Adrenal gland (tissue), 12 donors: ENCODE data around the gene SNAPIN. TPM values are rescaled to one million over a fixed set of nuclear protein-coding genes. Genes with fewer than 3 reads are reported as not detected.

Source experiments
- DNase-seq, 7 donors: peaks; one replicate each; pipeline ENCODE4 v3.0.0-alpha.2; 2019 to 2020
- H3K27ac ChIP-seq, 5 donors: fragments of 200-600 bp; sonication (generic) in 4 of 5; 1 replicate in 3 of 5; 2 replicates in 2 of 5; pipeline versions ENCODE4 v1.5.1 to v1.8.0; 2016 to 2020; ENCODE audit warnings: mild to moderate bottlenecking in 1 of 5
- H3K27me3 ChIP-seq: fragments of 200-600 bp; 2 replicates; pipeline ENCODE4 v1.8.0; 2021
- H3K36me3 ChIP-seq, 2 donors: fragments of 200-600 bp; replicated peaks in 1 of 2; 1 replicate in 1 of 2; 2 replicates in 1 of 2; pipeline versions ENCODE4 v1.5.1 to v1.8.0; 2018 to 2022
- H3K4me1 ChIP-seq, 2 donors: fragments of 200-600 bp; replicated peaks in 1 of 2; 1 replicate in 1 of 2; 2 replicates in 1 of 2; pipeline versions ENCODE4 v1.5.1 to v1.8.0; 2018 to 2021
- H3K4me3 ChIP-seq, 4 donors: fragments of 200-600 bp; sonication (generic) in 3 of 4; one replicate each; pipeline ENCODE4 v1.5.1; 2016 to 2018
- H3K9me3 ChIP-seq, 3 donors: fragments of 200-600 bp; sonication (generic) in 1 of 3; replicated peaks in 1 of 3; 1 replicate in 2 of 3; 2 replicates in 1 of 3; pipeline versions ENCODE4 v1.5.1 to v1.8.0; 2016 to 2021
- POLR2A ChIP-seq, 2 donors: fragments of 450-650 bp; IDR thresholded peaks; one replicate each; pipeline ENCODE4 v1.6.1; 2017; ENCODE audit warnings: antibody characterized with exemption in 2 of 2, mild to moderate bottlenecking in 2 of 2, moderate library complexity in 1 of 2
- WGBS, 4 donors: extraction: QIAGEN DNeasy Blood & Tissue Kit in 2 of 4; methylation state at CpG; one replicate each; pipeline versions ENCODE4 v1.1.5 to v1.1.7; 2013 to 2017; 5-methylcytosine and 5-hydroxymethylcytosine counted together
- intact Hi-C, 2 donors: fragments of 100-400 bp; cut with DNase I; formaldehyde crosslinking; loops; one replicate each; pipeline versions ENCODE4 v1.14.1 to v1.15.0; 2022 to 2023
- polyA plus RNA-seq, 3 donors: library from polyadenylated mRNA; stranded (reverse); fragments of 200-250 nt in 2 of 3; fragments of 350-450 nt in 1 of 3; fragmentation: Illumina TruSeq in 1 of 3; extraction: RNeasy Lipid Tissue Mini Kit (QIAGEN cat#74804) in 1 of 3; gene quantifications; one replicate each; pipeline ENCODE4 v1.2.3, GENCODE V29; 2013 to 2014
- total RNA-seq, 9 donors: library from RNA; depleted of rRNA in 4 of 9; stranded (reverse); fragments of >200 nt in 4 of 9; fragments of 120-200 nt in 1 of 9; fragmentation: NEBNext Ultra II Directional in 1 of 9; extraction: Animal tissue kit (Norgen Biotek cat#: 25700) in 1 of 9; gene quantifications; one replicate each; pipeline versions ENCODE4 v1.1.0 to v1.2.4, GENCODE V29; 2013 to 2023
- TF ChIP-seq, protein P1 (sequence below), 6 experiments: fragments of 450-650 bp in 4 of 6; fragments of 200-600 bp in 2 of 6; sonication (generic) in 1 of 6; IDR thresholded peaks; 1 replicate in 5 of 6; 2 replicates in 1 of 6; pipeline versions ENCODE4 v1.5.1 to v1.8.0; 2016 to 2021; ENCODE audit warnings: antibody characterized with exemption in 6 of 6, mild to moderate bottlenecking in 2 of 6, moderate library complexity in 1 of 6
- donor health status: healthy with polysubstance abuse.
- donor health status: Bipolar disorder and iron deficiency.
- donor health status: DM: yes; HTN: yes; CAD: no.
- donor health status: DM: no; HTN: no; CAD: no.
- donor health status: DM: no; HTN: no; CAD: no.
- donor health status: DM: yes; HTN: yes; CAD: no.

Gene SNAPIN
- total and polyA plus RNA-seq, 12 donors: 37.7 to 176 (median 70.1) TPM

DNA sequence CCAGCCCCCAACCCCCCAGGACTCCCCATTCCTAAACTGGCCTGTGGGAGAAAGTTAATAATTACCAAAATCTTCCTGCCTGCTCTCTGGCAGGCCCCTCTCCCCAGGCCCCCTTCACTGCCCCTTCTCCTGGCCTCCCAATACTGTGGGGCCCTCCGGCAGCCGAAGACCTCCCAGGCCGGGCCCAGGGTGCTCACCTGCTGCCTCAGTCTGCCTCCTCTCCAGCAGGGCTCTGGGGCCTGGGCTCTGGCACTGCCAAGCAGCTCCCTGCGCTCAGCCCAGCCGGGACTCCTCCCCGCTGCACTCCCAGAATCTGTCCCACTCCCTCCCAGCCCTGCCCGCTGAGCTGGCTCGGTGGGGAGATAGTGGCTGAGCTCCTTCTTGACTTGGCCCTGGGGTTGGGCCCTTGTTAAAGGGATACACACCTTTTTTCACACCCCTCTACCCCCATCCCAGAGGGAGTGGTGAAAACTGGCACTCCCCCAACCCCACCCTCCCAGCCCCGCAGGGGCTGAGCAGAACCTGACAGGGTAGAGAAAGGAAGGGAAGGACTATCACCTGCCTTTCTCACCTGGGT is 45.7 kb upstream of the SNAPIN start, which contains the start of gene S100A16:
S100A16 (minus strand) TSS at position 383 of the 577 bp plus-strand sequence. CDS start 4,986 bp downstream, outside the sequence.
- Histone ChIP-seq H3K9me3 (no peaks in the 10 kb centered on the region), H3K4me1 (peaks cover 0 to 27% of the 10 kb centered on the region in 2 donors), H3K4me3 (peak within 1 kb of the TSS in 2 of 4 donors; percentile 33 to 56), H3K27me3 (no peaks in the 10 kb centered on the region), H3K27ac (peak within 1 kb of the TSS in 4 of 5 donors; percentile 44 to 85 (median 62)), H3K36me3 (no peaks in the 10 kb centered on the region)
- WGBS, 4 donors: 59 to 89% (median 70%) methylated on average over 3 to 9 of the region's 9 CpGs
- DNase-seq: peak; percentile 56 to 84 (median 73)
- intact Hi-C loops: no loop called here
- TF ChIP-seq, protein P1, sequence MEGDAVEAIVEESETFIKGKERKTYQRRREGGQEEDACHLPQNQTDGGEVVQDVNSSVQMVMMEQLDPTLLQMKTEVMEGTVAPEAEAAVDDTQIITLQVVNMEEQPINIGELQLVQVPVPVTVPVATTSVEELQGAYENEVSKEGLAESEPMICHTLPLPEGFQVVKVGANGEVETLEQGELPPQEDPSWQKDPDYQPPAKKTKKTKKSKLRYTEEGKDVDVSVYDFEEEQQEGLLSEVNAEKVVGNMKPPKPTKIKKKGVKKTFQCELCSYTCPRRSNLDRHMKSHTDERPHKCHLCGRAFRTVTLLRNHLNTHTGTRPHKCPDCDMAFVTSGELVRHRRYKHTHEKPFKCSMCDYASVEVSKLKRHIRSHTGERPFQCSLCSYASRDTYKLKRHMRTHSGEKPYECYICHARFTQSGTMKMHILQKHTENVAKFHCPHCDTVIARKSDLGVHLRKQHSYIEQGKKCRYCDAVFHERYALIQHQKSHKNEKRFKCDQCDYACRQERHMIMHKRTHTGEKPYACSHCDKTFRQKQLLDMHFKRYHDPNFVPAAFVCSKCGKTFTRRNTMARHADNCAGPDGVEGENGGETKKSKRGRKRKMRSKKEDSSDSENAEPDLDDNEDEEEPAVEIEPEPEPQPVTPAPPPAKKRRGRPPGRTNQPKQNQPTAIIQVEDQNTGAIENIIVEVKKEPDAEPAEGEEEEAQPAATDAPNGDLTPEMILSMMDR (IDR thresholded peaks at IDR 0.05): no peak
- TF ChIP-seq POLR2A (IDR thresholded peaks at IDR 0.05): peak in 1 of 2 donors; percentile 63

DNA sequence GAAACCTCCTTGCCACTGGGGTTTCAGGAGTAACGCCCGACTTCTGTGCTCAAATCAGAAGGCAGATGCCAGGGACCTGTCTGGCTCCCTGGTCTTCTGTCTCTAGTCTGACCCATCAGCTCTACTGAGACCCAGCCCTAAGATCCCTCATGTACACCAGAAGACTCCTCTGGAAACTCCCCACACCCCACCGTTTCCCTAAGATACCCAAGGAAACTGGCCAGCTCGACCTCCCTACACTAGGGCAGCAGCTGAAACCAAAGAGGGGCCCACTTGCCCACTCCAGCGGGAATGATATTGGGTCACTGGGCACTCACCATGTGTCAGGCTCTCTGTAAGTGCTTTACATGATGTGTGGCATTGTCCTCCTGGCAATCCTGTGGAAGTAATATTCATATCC is 45.1 kb upstream of the SNAPIN start:
- H3K4me1 ChIP-seq: peaks cover 0 to 27% of the 10 kb centered on the region in 2 donors
- no peaks in the 10 kb centered on the region for H3K36me3 ChIP-seq
- TF ChIP-seq POLR2A (IDR thresholded peaks at IDR 0.05): no peak
- TF ChIP-seq, protein P1 (IDR thresholded peaks at IDR 0.05): no peak
- peak overlapping the region in 3 of 5 donors; percentile 37 to 85 (median 78) for H3K27ac ChIP-seq
- H3K9me3 ChIP-seq: no peaks in the 10 kb centered on the region
- DNase-seq: no peak
- 81 to 91% (median 85%) methylated on average over 4 to 5 of the region's 5 CpGs for WGBS, 4 donors
- H3K4me3 ChIP-seq: no peak overlapping the region
- H3K27me3 ChIP-seq: no peaks in the 10 kb centered on the region
- intact Hi-C loops: no loop called here

DNA sequence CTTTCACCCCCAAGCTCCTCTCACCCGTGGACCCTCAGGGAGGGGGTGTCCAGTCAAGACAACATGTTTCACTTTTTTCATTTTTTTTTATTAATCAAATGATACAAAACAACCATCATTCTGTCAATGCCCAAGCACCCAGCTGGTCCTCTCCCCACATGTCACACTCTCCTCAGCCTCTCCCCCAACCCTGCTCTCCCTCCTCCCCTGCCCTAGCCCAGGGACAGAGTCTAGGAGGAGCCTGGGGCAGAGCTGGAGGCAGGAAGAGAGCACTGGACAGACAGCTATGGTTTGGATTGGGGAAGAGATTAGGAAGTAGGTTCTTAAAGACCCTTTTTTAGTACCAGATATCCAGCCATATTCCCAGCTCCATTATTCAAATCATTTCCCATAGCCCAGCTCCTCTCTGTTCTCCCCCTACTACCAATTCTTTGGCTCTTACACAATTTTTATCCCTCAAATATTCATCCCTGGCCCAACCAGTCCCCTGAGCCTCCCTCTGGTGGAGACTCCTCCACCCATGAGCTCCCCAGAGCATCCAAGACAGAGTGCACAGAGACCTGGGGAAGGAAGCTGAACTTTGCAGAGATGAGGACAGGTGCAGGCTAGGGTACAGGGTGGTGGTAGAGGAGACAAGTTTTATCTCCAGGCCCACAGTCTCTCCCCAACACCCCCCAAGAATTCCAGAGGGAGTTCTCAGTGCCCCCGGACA is 44.2 kb upstream of the SNAPIN start:
- WGBS, 4 donors: 85 to 96% (median 89%) methylated on average over 2 of the region's 2 CpGs

DNA sequence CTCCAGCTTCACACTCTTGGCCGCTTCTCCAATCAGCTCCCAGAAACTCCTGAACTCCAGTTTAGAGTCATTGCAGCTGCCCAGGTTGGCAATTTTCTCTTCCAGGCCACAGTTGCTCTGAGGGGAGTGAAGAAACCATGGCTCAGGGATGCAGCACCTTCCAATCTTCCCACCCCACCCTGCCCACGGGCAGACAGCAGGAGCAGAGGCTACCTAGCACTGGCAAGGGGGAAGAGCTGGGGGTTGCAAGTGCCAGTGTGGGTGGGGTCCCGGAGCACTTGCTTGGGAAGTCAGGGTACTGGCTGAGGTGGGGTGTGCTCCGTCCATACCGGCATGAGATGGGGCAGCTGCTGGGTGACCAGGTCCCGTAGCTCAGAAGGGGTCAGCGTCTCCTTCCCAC is 43.6 kb upstream of the SNAPIN start:
- no peak overlapping the region for H3K27ac ChIP-seq
- intact Hi-C loops: loop anchor here in 1 of 2 donors (5.0 kb wide), 1 partner anchor 43 kb away; no protein-coding TSS in a partner anchor
- no peak for TF ChIP-seq POLR2A (IDR thresholded peaks at IDR 0.05)
- 94 to 100% (median 96%) methylated on average over 1 to 7 of the region's 7 CpGs for WGBS, 4 donors
- H3K4me3 ChIP-seq: no peak overlapping the region
- H3K36me3 ChIP-seq: peaks cover 0 to 4% of the 10 kb centered on the region in 2 donors
- no peaks in the 10 kb centered on the region for H3K9me3 ChIP-seq
- no peaks in the 10 kb centered on the region for H3K27me3 ChIP-seq
- peaks cover 0 to 16% of the 10 kb centered on the region in 2 donors for H3K4me1 ChIP-seq
- no peak for DNase-seq

More for the DNA sequence above, 44.2 kb upstream of the SNAPIN start:
- H3K27ac ChIP-seq: no peak overlapping the region
- no peak overlapping the region for H3K4me3 ChIP-seq
- no peak for DNase-seq
- intact Hi-C loops: no loop called here
- peaks cover 0 to 3% of the 10 kb centered on the region in 2 donors for H3K36me3 ChIP-seq
- TF ChIP-seq, protein P1 (IDR thresholded peaks at IDR 0.05): no peak
- TF ChIP-seq POLR2A (IDR thresholded peaks at IDR 0.05): no peak
- H3K4me1 ChIP-seq: peaks cover 0 to 22% of the 10 kb centered on the region in 2 donors
- no peaks in the 10 kb centered on the region for H3K9me3 ChIP-seq
- no peaks in the 10 kb centered on the region for H3K27me3 ChIP-seq
